WERI-Rb-1 (cell line): ENCODE measurements around the gene BORA.
"Not testable (repeated sequence)": the region's sequence is repeated elsewhere in the genome, so short reads cannot be mapped to it uniquely, and the experiment has no call there.

Source experiments
- DNase-seq: peaks from one replicate; pipeline ENCODE4 v3.0.0-alpha.2; 2020
- H3K27ac ChIP-seq: fragments of 250-450 bp; sonication (Bioruptor Pico); 2 replicates; pipeline ENCODE4 v1.5.1; 2020; ENCODE audit warnings: mild to moderate bottlenecking, moderate library complexity
- H3K27me3 ChIP-seq: fragments of 250-450 bp; sonication (Bioruptor Pico); 2 replicates; pipeline ENCODE4 v1.5.1; 2021; ENCODE audit warnings: mild to moderate bottlenecking, low read depth, moderate library complexity; ENCODE audit not compliant: insufficient read depth, severe bottlenecking
- H3K36me3 ChIP-seq: fragments of 250-450 bp; sonication (Bioruptor Pico); 2 replicates; pipeline ENCODE4 v1.5.1; 2020; ENCODE audit warnings: mild to moderate bottlenecking, moderate library complexity
- H3K4me3 ChIP-seq: 2 replicates; pipeline ENCODE4 v1.5.1; 2011; ENCODE audit warnings: low read depth, mild to moderate bottlenecking, control low read depth, low read length
- H3K9me3 ChIP-seq: fragments of 250-450 bp; sonication (Bioruptor Pico); 2 replicates; pipeline ENCODE4 v1.5.1; 2021; ENCODE audit warnings: mild to moderate bottlenecking, moderate library complexity; ENCODE audit not compliant: severe bottlenecking
- TF ChIP-seq, protein P1 (sequence below): IDR thresholded peaks from 2 replicates; pipeline ENCODE4 v1.5.1; 2011; ENCODE audit warnings: low read depth, mild to moderate bottlenecking, control low read depth, inconsistent platforms, low read length

The BORA gene

DNA sequence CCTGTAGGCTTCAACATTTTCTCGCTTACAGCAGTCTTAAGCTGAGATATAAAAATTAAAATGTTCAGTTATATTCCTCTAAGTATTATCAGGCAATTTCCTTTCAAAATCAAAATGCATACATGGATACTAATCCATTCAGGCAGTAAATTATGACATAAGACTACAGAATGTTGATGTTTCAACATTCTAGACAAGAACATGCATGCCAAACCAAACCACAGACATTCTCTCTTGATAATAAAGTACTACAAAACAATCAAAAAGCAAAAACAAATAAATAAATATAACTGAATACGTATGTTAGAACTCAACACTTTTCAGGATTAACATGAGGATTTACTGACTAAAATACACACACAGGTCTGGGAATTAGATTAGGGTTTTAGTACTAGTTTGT is 46.3 kb downstream of the BORA start:
- Histone ChIP-seq H3K27ac (no peak overlapping the region), H3K9me3 (no peaks in the 10 kb centered on the region), H3K4me3 (no peak overlapping the region), H3K27me3 (no peaks in the 10 kb centered on the region), H3K36me3 (peaks cover 83% of the 10 kb centered on the region)
- DNase-seq: no peak
- TF ChIP-seq, protein P1, sequence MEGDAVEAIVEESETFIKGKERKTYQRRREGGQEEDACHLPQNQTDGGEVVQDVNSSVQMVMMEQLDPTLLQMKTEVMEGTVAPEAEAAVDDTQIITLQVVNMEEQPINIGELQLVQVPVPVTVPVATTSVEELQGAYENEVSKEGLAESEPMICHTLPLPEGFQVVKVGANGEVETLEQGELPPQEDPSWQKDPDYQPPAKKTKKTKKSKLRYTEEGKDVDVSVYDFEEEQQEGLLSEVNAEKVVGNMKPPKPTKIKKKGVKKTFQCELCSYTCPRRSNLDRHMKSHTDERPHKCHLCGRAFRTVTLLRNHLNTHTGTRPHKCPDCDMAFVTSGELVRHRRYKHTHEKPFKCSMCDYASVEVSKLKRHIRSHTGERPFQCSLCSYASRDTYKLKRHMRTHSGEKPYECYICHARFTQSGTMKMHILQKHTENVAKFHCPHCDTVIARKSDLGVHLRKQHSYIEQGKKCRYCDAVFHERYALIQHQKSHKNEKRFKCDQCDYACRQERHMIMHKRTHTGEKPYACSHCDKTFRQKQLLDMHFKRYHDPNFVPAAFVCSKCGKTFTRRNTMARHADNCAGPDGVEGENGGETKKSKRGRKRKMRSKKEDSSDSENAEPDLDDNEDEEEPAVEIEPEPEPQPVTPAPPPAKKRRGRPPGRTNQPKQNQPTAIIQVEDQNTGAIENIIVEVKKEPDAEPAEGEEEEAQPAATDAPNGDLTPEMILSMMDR: no peak

DNA sequence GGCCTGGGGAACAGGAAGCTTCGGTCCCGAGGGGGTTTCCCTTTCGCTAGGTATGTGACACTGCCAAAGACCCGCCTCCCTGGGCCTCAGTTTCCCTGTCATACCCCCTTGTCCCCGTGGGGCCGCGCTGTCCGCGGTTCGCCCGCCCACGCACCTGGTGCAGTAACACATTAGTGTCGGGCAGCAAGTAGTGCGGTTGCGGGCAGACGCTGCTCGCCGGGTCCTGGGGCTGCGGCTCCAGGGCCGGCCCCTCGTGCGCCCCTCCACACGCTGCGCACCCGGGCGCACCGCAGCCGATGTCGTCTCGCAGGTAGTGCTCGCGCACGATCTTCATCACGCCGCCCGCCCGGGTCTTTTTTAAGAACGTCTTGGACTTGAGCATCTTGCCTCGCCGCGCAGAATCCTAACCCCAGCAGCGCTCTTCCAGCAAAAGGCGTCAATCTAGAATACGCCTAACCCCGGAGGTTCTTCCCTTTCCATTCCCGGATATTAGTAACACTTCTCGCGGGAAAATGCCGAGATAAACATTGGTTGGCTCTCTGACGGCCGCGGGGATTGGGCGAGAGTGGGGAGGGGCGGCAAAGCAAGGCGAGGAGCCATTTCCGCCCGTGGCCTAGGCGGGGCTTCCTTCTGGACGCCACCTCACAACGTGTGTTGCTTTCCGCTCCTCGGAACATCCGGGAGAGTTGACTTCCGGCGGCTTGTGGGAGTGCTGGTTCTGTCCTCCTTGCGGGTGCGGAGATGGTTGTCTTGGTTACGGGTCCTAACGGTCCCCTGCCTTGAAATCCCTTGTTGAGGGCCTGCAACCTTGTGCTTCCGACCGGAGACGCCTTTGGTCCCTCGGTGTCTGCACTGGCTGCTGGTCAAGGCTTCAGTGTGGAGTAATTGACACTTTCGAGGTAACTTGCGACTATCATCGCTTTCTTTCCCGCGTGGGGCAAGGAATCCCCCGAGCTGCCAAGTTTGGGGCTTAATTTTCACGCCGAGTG is 54.0 kb downstream of the BORA start, which contains the start of the genes DIS3 and PIBF1:
TSS of gene DIS3 (minus strand) at position 450 of the 989 bp plus-strand sequence. CDS start at position 382, 68 bp downstream.
TSS of gene PIBF1 (plus strand) at position 683 of the 989 bp plus-strand sequence. CDS start 1,337 bp downstream, outside the sequence.
- Histone ChIP-seq H3K27ac (peak within 1 kb of the TSS; percentile 83), H3K4me3 (peak within 1 kb of the TSS; percentile 82), H3K36me3 (peaks cover 39% of the 10 kb centered on the region), H3K9me3 (no peaks in the 10 kb centered on the region), H3K27me3 (no peaks in the 10 kb centered on the region)
- TF ChIP-seq, protein P1: no peak
- DNase-seq: peak; percentile 98

DNA sequence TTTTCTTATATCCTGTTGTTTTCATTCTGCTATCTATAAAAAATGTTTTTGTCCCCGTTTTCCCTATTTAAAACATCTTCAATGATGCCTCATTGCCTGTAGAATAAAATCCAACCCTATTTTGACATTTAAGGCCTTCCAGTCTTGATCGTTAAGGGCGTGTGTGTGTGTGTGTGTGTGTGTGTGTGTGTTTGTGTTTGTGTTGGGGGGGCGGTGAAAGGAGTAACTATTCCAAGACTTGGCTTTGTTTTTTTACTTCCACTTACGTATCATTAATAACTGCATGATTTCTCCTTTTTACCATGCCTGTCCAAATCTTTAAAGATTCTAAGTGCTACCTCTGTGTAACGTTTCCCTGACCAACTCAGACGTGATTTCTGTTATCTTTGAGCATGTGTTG is 55.0 kb downstream of the BORA start:
- no peak for DNase-seq
- TF ChIP-seq, protein P1: no peak
- H3K9me3 ChIP-seq: no peaks in the 10 kb centered on the region
- H3K4me3 ChIP-seq: peak overlapping the region; percentile 82
- peaks cover 36% of the 10 kb centered on the region for H3K36me3 ChIP-seq
- no peaks in the 10 kb centered on the region for H3K27me3 ChIP-seq
- H3K27ac ChIP-seq: peak overlapping the region; percentile 61

GRCh38 chr13:72784679-72785078 is 57.0 kb downstream of the BORA start:
- peaks cover 23% of the 10 kb centered on the region for H3K36me3 ChIP-seq
- not testable (repeated sequence) for H3K9me3 ChIP-seq, H3K27ac ChIP-seq, DNase-seq, H3K4me3 ChIP-seq, H3K27me3 ChIP-seq

DNA sequence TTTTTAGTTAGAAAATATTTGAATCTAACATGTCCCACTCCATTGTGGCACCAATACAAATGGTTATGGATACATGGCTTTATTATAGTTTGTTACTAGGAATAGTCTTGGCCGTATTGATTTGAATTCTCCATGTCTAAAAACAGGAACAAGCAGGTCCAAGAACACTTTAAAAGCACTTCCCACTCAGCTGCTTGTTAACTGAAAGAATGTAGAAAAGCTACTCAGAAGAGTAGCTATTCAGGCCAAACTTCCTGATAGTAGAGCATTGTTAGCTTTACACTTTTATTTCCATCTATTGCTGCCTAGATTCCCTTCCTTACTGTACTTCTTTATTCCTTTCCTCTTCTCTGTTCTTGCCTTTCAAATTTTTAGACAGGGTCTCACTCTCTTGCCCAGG is 61.1 kb downstream of the BORA start:
- Histone ChIP-seq H3K4me3 (no peak overlapping the region), H3K27ac (no peak overlapping the region), H3K27me3 (no peaks in the 10 kb centered on the region), H3K9me3 (no peaks in the 10 kb centered on the region), H3K36me3 (peaks cover 35% of the 10 kb centered on the region)
- DNase-seq: no peak
- TF ChIP-seq, protein P1: no peak

DNA sequence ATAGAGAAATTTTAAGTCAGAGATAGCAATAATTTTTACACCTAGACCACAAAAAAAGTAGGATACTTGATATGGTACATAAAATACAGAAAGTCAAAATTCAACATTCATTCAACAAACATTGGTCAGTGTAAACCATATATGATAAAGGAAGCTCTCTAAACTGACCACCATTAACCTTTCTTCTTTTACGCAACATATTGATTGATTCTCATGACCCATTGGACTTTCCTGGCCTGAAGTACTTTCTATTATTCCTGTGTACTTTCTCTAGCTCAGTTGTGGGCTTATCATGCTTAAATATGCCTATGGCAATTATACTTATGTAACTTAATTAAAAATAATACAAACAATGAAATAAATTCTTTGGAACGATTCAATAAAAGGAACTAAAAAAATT is 64.9 kb downstream of the BORA start:
- Histone ChIP-seq H3K27ac (no peak overlapping the region), H3K36me3 (peaks cover 42% of the 10 kb centered on the region), H3K4me3 (no peak overlapping the region), H3K9me3 (no peaks in the 10 kb centered on the region), H3K27me3 (no peaks in the 10 kb centered on the region)
- no peak for DNase-seq
- TF ChIP-seq, protein P1: no peak
